AG09319 (cell line): ENCODE results near the gene STK33.

ENCODE experiments used
- DNase-seq: peaks from one replicate; pipeline ENCODE4 v3.0.0-alpha.2; 2010; ENCODE audit warnings: low read depth; ENCODE audit errors: extremely low read depth
- CTCF ChIP-seq: IDR thresholded peaks from 2 replicates; pipeline ENCODE4 v1.5.1; 2011; ENCODE audit warnings: low read depth, mild to moderate bottlenecking, inconsistent platforms, low read length, moderate library complexity

Gene STK33

GRCh38 chr11:8614497-8614896 lies 20.5 kb upstream of the STK33 start:
- TF ChIP-seq CTCF = no peak
- DNase-seq = no peak

DNA sequence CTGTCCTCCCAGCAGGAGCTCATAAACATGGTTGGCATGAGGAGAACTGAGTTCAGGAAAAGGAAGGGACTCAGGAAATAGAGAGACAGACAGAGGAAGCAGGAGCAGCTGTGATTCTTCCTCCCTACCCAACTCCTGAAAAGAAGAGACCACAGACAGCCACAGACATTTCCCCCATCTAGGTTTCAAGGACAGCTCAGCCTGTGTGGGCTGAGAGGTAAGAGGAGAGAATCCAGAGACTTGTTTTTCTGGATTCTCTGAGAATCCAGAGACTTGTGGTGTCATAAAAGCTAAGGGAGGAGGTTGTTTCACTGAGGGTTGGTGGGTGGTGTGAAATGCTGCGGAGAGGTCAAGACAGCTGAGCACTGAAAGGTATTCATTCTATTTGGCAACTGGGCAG lies 19.0 kb upstream of the STK33 start:
- TF ChIP-seq CTCF = no peak
- DNase-seq = no peak

- no peak for TF ChIP-seq CTCF
- no peak for DNase-seq
Observed at GRCh38 chr11:8612522-8612921, 18.5 kb upstream of the STK33 start.

DNA sequence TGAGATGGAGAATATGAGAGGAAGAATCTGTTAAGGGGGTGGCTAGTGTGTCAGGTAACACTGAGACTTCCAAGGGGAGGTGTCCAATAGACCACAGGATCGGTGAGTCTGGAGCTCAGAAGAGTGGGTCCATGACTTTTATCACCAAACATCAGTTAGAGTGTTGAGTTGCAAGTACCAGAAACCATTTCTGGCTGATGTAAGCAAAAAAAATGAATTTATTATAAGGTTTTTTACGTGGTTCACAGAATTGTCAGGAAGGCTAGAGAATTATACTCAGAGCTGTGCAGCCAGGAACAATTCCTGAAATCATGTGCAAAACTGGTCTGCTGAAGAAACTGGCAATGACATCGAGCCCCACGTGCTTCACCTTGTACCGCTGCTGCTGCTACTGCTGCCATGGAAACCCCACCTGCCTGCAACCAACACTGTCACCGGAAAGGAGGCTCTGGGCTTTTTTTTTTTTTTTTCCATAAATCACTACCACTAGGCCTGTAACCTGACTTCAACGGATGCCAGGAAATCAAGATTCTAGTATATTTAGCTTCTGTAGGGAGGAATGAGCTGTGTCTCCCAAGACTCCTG lies 16.6 kb upstream of the STK33 start:
- TF ChIP-seq CTCF = no peak
- no peak for DNase-seq

GRCh38 chr11:8608652-8609051 lies 14.6 kb upstream of the STK33 start:
- DNase-seq = no peak
- no peak for TF ChIP-seq CTCF

GRCh38 chr11:8605971-8606563 lies 12.0 kb upstream of the STK33 start:
- no peak for DNase-seq
- TF ChIP-seq CTCF = no peak

- peak; percentile 69 for TF ChIP-seq CTCF
- peak; percentile 100 for DNase-seq
Observed at GRCh38 chr11:8604078-8604723, 10.2 kb upstream of the STK33 start.
